MM.1S (cell line): ENCODE measurements around the gene PDIA4.

ENCODE experiments used
- EZH2 ChIP-seq: fragments of 300-600 bp; sonication (generic); optimal IDR thresholded peaks from 2 replicates; pipeline ENCODE3; 2017; ENCODE audit warnings: low read depth, mild to moderate bottlenecking, antibody characterized with exemption, low read length, mixed read lengths
- EZH2phosphoT487 ChIP-seq: fragments of 300-600 bp; sonication (generic); IDR thresholded peaks from 2 replicates; pipeline ENCODE4 v1.6.1; 2018; ENCODE audit warnings: antibody characterized with exemption, low read length
- TF ChIP-seq, protein P1 (sequence below): fragments of 300-600 bp; sonication (generic); IDR thresholded peaks from 2 replicates; pipeline ENCODE4 v1.5.1; 2016; ENCODE audit warnings: antibody characterized with exemption, low read length, mixed read lengths

DNA sequence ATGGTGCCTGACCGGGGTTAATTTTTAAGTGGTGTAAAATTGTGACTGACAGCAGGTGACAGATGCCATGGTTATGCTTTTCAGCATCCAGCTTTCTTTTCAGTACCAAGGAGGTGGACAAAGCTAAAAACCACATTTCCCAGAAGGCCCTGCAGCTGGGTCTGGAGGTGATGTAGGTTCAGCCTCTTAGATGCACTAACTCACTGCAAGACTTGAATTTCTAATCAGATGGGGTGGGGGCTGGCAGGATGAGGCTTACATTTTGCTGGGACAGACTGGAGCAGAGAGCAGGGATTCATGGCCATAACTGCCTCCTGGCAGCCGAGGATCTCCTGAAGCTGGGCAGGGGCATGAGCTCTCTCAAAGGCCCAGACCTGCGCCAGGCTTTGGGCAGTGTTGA lies 52.4 kb downstream of the PDIA4 start:
- TF ChIP-seq, protein P1, sequence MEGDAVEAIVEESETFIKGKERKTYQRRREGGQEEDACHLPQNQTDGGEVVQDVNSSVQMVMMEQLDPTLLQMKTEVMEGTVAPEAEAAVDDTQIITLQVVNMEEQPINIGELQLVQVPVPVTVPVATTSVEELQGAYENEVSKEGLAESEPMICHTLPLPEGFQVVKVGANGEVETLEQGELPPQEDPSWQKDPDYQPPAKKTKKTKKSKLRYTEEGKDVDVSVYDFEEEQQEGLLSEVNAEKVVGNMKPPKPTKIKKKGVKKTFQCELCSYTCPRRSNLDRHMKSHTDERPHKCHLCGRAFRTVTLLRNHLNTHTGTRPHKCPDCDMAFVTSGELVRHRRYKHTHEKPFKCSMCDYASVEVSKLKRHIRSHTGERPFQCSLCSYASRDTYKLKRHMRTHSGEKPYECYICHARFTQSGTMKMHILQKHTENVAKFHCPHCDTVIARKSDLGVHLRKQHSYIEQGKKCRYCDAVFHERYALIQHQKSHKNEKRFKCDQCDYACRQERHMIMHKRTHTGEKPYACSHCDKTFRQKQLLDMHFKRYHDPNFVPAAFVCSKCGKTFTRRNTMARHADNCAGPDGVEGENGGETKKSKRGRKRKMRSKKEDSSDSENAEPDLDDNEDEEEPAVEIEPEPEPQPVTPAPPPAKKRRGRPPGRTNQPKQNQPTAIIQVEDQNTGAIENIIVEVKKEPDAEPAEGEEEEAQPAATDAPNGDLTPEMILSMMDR: no peak
- TF ChIP-seq EZH2 (no peak), EZH2phosphoT487 (no peak)
